Activated T-helper 2 cell treated with anti-CD3 and anti-CD28 coated beads, Interferon-gamma antibody, Interleukin-2, Interleukin-4, amounts not matched to agents 10 μg/mL and 5 μg/mL and 100 μg/mL, durations not matched to agents 14 hours and 24 hours and 36 hours (primary cell): Measurements from ENCODE around the gene ADAM8. TPM values are rescaled to one million over a fixed set of nuclear protein-coding genes. Genes with fewer than 3 reads are reported as not detected.

Experiments
- total RNA-seq: library from RNA; stranded (reverse); gene quantifications from 2 replicates; pipeline ENCODE4 v1.2.3, GENCODE V29; 2022

The ADAM8 gene
- total RNA-seq, 1 donor from 2014 or later, result 214 TPM

Other genes starting within 250 kb of the ADAM8 start
- gene ADGRA1, start 188.9 kb downstream of the ADAM8 start, total RNA-seq, result not detected in 2 replicates
- 0.39 and 0.51 TPM in 2 replicates for gene KNDC1, start 116.6 kb downstream of the ADAM8 start, total RNA-seq
- 0.16 and 0.28 TPM in 2 replicates for gene UTF1, start 46.7 kb downstream of the ADAM8 start, total RNA-seq
- gene VENTX, start 39.0 kb downstream of the ADAM8 start, total RNA-seq, result 0.07 TPM in 1 of 2 replicates, not detected in the other
- gene TUBGCP2, start 32.0 kb upstream of the ADAM8 start, total RNA-seq, result 60.4 and 64.7 TPM in 2 replicates
- gene ZNF511, start 32.0 kb upstream of the ADAM8 start, total RNA-seq, result 88.4 and 89.7 TPM in 2 replicates
- not detected in 2 replicates for gene CALY, start 60.0 kb upstream of the ADAM8 start, total RNA-seq
- not detected in 2 replicates for gene PRAP1, start 70.5 kb upstream of the ADAM8 start, total RNA-seq
- 44.0 and 45.7 TPM in 2 replicates for gene FUOM, start 81.2 kb upstream of the ADAM8 start, total RNA-seq
- 74.2 and 74.8 TPM in 2 replicates for gene ECHS1, start 96.5 kb upstream of the ADAM8 start, total RNA-seq
- gene PAOX, start 102.4 kb upstream of the ADAM8 start, total RNA-seq, result 11.9 and 13.2 TPM in 2 replicates
- 67.6 and 69.0 TPM in 2 replicates for gene MTG1, start 117.3 kb upstream of the ADAM8 start, total RNA-seq
- gene SPRN, start 147.8 kb upstream of the ADAM8 start, total RNA-seq, result not detected in 2 replicates
- 1.3 and 1.4 TPM in 2 replicates for gene SCART1, start 177.1 kb upstream of the ADAM8 start, total RNA-seq